ENCODE data around the gene MSRB3. TPM values are rescaled to one million over a fixed set of nuclear protein-coding genes. Genes with fewer than 3 reads are reported as not detected.

Gene MSRB3
- total RNA-seq, 1 donor = 75.9 TPM

- DNase-seq (ENCODE audit: low read depth in 2 of 3, low spot score in 2 of 3) = no peak
Observed at GRCh38 chr12:65372574-65372973, 94.1 kb downstream of the MSRB3 start.

- no peak for DNase-seq (ENCODE audit: low read depth in 2 of 3, low spot score in 2 of 3)
Observed at GRCh38 chr12:65384240-65384639, 105.8 kb downstream of the MSRB3 start.

DNA sequence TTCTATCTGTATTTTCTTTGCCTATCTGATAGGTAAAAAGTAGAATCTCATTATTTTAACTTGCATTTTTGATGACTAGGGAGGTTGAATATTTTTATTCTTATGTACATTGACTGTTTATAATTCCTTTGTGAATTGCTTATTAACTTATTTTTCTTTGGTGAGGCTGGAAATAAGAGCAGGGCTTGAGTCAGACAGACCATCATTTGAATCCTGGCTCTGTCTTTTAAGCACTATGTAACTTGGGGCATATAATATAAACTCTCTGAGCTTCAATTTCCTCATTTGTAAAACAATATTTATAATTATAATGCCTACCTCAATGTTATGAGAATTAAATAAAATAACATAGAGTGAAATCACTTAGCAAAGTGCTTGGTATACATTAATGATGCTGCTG lies 108.9 kb downstream of the MSRB3 start:
- no peak for DNase-seq (ENCODE audit: low read depth in 2 of 3, low spot score in 2 of 3)

GRCh38 chr12:65389436-65389835 lies 111.0 kb downstream of the MSRB3 start:
- no peak for DNase-seq (ENCODE audit: low read depth in 2 of 3, low spot score in 2 of 3)

- DNase-seq (ENCODE audit: low read depth in 2 of 3, low spot score in 2 of 3) = no peak
Observed at GRCh38 chr12:65391711-65392110, 113.2 kb downstream of the MSRB3 start.

DNA sequence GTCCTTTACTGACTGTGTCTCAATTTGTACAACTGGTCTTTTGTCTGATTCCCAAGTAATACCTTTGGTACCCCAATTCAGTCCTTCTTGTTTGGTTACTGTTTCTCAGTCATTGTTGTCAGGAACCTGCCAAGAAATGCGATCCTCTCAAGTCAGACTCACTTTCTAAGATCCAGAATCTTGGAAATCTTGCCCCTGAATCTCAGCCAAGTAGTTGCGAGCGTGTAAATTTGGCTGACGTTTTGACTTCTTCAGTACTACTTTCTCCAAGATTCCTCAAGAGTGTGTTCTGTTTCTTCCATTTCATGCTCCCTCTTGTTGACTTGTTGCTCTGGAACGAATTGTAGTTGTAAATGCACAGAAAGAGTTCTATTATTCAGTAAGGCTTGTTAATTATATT lies 114.0 kb downstream of the MSRB3 start:
- no peak for DNase-seq (ENCODE audit: low read depth in 2 of 3, low spot score in 2 of 3)

DNA sequence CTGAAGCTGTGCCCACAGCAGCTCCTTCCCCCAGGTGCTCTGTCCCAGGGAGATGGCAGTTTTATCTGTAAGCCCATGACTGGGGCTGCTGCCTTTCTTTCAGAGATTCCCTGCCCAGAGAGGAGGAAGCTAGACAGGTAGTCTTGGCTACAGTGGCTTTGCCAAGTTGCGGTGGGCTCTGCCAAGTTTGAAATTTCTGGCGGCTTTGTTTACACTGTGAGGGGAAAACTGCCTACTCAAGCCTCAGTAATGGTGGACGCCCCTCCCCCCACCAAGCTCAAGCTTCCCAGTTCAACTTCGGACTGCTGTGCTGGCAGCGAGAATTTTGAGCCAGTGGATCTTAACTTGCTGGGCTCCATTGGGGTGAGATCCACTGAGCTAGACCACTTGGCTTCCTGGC lies 124.7 kb downstream of the MSRB3 start:
- DNase-seq (ENCODE audit: low read depth in 2 of 3, low spot score in 2 of 3) = no peak

DNA sequence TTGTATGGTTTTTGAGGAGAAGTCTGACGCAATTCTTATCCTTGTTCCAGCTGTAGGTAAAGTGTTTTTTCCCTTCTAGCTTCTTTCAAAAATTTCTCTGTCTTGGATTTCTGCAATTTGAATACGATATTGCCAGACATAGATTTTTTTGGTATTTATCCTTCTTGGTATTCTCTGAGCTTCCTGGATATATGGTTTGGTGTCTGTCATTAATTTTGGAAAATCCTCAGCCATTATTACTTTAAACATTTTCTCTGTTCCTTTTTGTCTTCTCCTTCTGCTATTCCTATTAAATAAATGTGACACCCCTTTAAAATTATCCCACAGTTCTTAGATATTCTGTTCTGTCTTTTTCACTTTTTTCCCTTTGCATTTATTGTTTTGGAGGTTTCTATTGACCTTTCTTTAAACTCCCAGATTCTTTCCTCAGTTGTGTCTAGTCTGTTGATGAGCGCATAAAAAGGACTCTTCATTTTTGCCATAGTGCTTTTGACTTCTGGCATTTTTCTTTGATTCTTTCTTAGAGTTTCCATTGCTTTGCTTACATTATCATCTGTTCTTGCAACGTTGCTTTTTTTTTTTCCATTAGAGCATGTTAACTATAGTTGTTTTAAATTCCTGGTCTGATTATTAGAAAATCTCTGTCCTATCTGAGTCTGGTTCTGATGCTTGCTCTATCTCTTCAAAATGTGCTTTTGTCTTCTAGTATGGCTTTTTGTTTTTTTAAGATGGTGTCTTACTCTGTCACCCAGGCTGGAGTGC lies 129.1 kb downstream of the MSRB3 start:
- DNase-seq (ENCODE audit: low read depth in 2 of 3, low spot score in 2 of 3) = no peak

DNA sequence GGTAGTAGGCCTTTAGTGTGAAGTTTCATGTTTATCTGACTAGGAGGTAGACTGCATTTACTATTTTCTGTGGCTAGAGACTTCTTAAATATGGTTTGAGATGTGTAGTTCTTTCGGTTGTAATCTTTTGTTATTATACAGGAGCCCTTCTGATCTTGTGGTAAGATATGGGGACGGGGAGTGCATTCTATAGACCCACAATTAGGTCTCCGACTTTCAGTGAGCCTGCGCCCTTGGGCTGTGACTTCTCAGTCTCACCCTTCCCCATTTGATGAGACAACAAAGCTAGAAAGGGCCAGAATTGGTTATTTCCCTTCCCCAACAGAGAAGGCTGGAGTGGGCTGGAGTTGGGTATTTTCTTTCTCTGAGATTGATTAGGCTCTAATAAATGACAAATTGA lies 130.0 kb downstream of the MSRB3 start:
- no peak for DNase-seq (ENCODE audit: low read depth in 2 of 3, low spot score in 2 of 3)

DNA sequence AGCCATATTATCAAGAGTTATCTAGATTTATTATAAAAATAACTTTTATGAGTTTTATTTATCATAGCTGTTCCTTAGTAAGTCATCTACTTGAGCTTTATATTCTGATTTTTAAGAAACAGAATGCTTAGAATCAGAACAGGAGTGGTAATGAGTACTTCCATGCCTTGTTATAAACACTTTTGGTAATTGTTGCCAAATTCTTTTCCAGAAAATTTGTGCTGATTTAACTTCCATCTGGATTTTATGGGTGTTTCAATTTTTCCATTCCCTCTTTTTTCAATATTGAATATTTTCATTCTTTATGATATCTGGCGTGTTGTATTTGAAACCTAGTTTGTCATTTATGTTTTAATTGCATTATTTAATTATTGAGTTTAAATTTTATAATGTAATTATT lies 131.2 kb downstream of the MSRB3 start:
- no peak for DNase-seq (ENCODE audit: low read depth in 2 of 3, low spot score in 2 of 3)

- DNase-seq (ENCODE audit: low read depth in 2 of 3, low spot score in 2 of 3) = no peak
Observed at GRCh38 chr12:65411171-65411570, 132.7 kb downstream of the MSRB3 start.

- DNase-seq (ENCODE audit: low read depth in 2 of 3, low spot score in 2 of 3) = no peak
Observed at GRCh38 chr12:65414526-65414925, 136.0 kb downstream of the MSRB3 start.

DNA sequence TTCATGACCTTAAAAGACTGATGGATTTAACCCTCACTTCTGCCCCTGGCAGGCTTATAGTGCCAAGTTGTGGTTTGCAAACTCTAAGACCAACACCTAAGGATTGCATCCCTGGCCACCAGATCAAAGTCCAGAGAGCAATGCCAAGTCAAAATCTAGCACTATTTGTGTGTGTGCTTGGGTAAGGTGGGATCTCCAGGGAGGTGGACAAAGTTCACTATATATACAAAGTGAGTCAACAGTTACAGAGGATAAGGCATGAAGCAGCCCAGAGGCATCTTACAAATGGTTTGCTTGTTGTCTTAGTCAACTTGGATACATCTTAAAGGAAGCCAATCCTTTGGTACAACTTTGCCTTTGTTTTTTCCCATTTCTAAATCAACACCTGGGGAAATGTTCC lies 137.3 kb downstream of the MSRB3 start:
- DNase-seq (ENCODE audit: low read depth in 2 of 3, low spot score in 2 of 3) = no peak

GRCh38 chr12:65419284-65420072 lies 141.0 kb downstream of the MSRB3 start:
- no peak for DNase-seq (ENCODE audit: low read depth in 2 of 3, low spot score in 2 of 3)

GRCh38 chr12:65420941-65421340 lies 142.5 kb downstream of the MSRB3 start:
- DNase-seq (ENCODE audit: low read depth in 2 of 3, low spot score in 2 of 3) = no peak

DNA sequence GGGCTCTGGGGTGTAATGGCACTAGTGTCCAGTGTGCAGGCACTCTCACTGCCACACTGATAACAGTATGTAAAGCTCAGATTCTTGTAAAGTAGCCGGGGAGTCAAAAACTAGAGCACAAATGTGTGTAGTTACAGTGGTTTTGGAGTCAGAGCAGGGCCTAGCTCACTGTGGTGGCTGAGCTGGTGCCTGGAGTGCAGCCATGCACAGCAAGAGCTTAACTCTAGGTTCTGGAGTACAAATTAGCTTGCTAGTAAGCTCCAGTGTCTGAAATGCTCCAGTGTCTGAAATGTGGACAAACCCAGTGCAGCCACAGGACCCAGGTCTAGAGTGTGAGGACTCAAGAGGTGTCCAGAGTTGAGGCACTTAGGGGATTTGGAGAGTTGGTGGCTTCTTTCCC lies 149.2 kb downstream of the MSRB3 start:
- no peak for DNase-seq (ENCODE audit: low read depth in 2 of 3, low spot score in 2 of 3)

- no peak for DNase-seq (ENCODE audit: low read depth in 2 of 3, low spot score in 2 of 3)
Observed at GRCh38 chr12:65430006-65430405, 151.5 kb downstream of the MSRB3 start.

GRCh38 chr12:65430571-65431306 lies 152.3 kb downstream of the MSRB3 start:
- no peak for DNase-seq (ENCODE audit: low read depth in 2 of 3, low spot score in 2 of 3)

GRCh38 chr12:65432114-65432513 lies 153.6 kb downstream of the MSRB3 start:
- DNase-seq (ENCODE audit: low read depth in 2 of 3, low spot score in 2 of 3) = no peak

DNA sequence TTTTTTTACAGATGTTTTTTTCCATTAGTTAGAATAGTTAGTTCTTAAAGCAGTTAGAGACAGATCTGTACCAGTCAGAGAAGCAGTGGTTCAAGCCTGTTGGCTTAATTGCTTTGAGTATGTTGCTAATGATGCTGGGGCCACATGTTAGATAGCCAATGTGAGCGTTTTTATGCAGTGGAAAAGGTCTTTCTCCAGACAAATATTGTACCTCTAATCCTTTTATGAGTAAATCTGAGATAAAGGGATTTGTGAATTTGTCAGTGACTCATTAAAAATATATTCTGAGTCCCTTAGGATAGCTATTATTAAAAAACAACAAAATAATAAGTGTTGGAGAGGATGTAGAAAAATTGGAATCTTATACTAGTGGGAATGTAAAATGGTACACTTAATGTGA lies 154.2 kb downstream of the MSRB3 start:
- no peak for DNase-seq (ENCODE audit: low read depth in 2 of 3, low spot score in 2 of 3)

GRCh38 chr12:65434737-65435136 lies 156.3 kb downstream of the MSRB3 start:
- DNase-seq (ENCODE audit: low read depth in 2 of 3, low spot score in 2 of 3) = no peak

GRCh38 chr12:65443038-65443437 lies 164.6 kb downstream of the MSRB3 start:
- no peak for DNase-seq (ENCODE audit: low read depth in 2 of 3, low spot score in 2 of 3)

Data from hematopoietic multipotent progenitor cell (in vitro differentiated cells).